ENCODE data around the gene INPP5J. TPM values are rescaled to one million over a fixed set of nuclear protein-coding genes. Genes with fewer than 3 reads are reported as not detected.

The INPP5J gene
- total and polyA plus RNA-seq, 9 of the 15 experiments (the other 6 are each of a cell fraction or from before 2014, with no cell fraction given): 0.10 to 6.3 (median 4.8) TPM

GRCh38 chr22:31097941-31098631 lies 24.7 kb upstream of the INPP5J start:
- FAIRE-seq: no peak
- TF ChIP-seq ZNF316 (IDR thresholded peaks at IDR 0.05) (peak; percentile 26; the same call in 1 of the 2 replicates), C11orf30 (IDR thresholded peaks at IDR 0.05; ENCODE audit: low read depth) (peak; percentile 26; the same call in 1 of the 2 replicates), ZNF174 (CRISPR knock-in tag; IDR thresholded peaks at IDR 0.05) (no peak), NFATC3 (IDR thresholded peaks at IDR 0.05) (no peak), EHMT2 (IDR thresholded peaks at IDR 0.05) (no peak)
- no TSS peak for BruUV-seq (replicated peaks)
- ATAC-seq: no peak
- CTCF ChIA-PET (ENCODE audit: low intra/inter-chr PET ratio): no interaction called here
- Histone ChIP-seq H3K9me1 (ENCODE audit: control insufficient read depth, insufficient read depth, low read length) (peaks cover 5% of the 10 kb centered on the region), H3K27me3 (ENCODE audit: control insufficient read depth in 2 of 2, insufficient read depth in 2 of 2, low read length in 2 of 2) (no peaks in the 10 kb centered on the region), H3K9me3 (replicated peaks; ENCODE audit: control insufficient read depth, insufficient read depth, low read depth, low read length) (no peaks in the 10 kb centered on the region), H3K9ac (ENCODE audit: insufficient read depth in 1 of 2, low read depth in 2 of 2, low read length in 2 of 2) (peak overlapping the region in 1 of 2 experiments; percentile 65; a peak in 2 of 4 replicates), H3K36me3 (ENCODE audit: control insufficient read depth, insufficient read depth, low read length) (peaks cover 27% of the 10 kb centered on the region; the same call in 2 of the 3 replicates), H3K4me2 (ENCODE audit: insufficient read depth, low read length) (no peak overlapping the region; the same call in 1 of the 2 replicates), H3K27ac (ENCODE audit: extremely low read depth, low read depth, low read length) (no peak overlapping the region), H3K4me1 (replicated peaks in 1 of 2; ENCODE audit: control insufficient read depth in 2 of 2, insufficient read depth in 2 of 2, low read length in 2 of 2) (peaks cover 10 to 13% of the 10 kb centered on the region in 2 experiments; a peak in 4 of 5 replicates), H4K20me1 (replicated peaks; ENCODE audit: control insufficient read depth, insufficient read depth, low read length) (no peaks in the 10 kb centered on the region), H3K4me3 (no peak overlapping the region), H3K79me2 (ENCODE audit: control insufficient read depth, insufficient read depth, low read length) (no peaks in the 10 kb centered on the region), H2AFZ (ENCODE audit: low read depth, low read length) (no peak overlapping the region)
- POLR2A ChIA-PET: interaction anchor here (1.0 to 1.4 kb wide), 2 partner anchors 9 to 17 kb away, joined by 3 to 4 read pairs; partner anchors contain the start of genes SELENOM and SMTN
- DNase-seq (ENCODE audit: extremely low read depth in 1 of 4, low spot score in 3 of 4): no peak
- in situ Hi-C loops (cut with MboI): no loop called here
- intact Hi-C loops (cut with micrococcal nuclease): no loop called here
- WGBS (ENCODE audit: insufficient coverage, low coverage, missing lambda C conversion rate): 38% methylated on average over 8 of the region's 10 CpGs
